Measurements from ENCODE around the gene RPL37. TPM values are rescaled to one million over a fixed set of nuclear protein-coding genes. Genes with fewer than 3 reads are reported as not detected.
"Not testable (repeated sequence)": the region's sequence is repeated elsewhere in the genome, so short reads cannot be mapped to it uniquely, and the experiment has no call there.

The RPL37 gene
- total RNA-seq, 1 donor from 2014 or later, result 2,223 TPM

DNA sequence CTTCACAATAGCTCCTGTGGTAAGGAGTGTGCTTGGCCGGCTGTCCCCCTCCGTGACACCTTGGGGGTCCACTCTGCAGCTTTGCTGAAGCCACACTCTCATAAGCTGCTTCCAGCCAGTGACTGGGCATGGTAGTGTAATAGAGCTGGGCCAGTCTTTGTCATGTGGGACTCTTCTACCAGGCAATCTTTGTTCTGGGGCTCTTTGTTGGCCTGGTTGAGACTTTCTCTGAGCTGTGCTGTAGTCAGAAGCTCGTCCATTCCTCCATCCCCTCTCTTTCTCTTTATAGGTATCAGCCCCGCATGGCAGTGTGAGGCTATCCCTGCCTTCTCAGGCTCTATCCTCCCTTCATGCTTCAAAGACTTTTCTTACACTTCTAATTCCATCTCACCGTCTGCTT lies 31.8 kb upstream of the RPL37 start:
- Mint-ChIP-seq H3K27me3 (peaks cover 6% of the 10 kb centered on the region), H3K4me1 (no peaks in the 10 kb centered on the region), H3K9me3 (peaks cover 11% of the 10 kb centered on the region), H3K4me3 (no peak overlapping the region), H3K36me3 (ENCODE audit: low read depth) (no peaks in the 10 kb centered on the region), H3K27ac (no peak overlapping the region)
- intact Hi-C loops (cut with micrococcal nuclease), result no loop called here
- TF ChIP-seq, protein P1, sequence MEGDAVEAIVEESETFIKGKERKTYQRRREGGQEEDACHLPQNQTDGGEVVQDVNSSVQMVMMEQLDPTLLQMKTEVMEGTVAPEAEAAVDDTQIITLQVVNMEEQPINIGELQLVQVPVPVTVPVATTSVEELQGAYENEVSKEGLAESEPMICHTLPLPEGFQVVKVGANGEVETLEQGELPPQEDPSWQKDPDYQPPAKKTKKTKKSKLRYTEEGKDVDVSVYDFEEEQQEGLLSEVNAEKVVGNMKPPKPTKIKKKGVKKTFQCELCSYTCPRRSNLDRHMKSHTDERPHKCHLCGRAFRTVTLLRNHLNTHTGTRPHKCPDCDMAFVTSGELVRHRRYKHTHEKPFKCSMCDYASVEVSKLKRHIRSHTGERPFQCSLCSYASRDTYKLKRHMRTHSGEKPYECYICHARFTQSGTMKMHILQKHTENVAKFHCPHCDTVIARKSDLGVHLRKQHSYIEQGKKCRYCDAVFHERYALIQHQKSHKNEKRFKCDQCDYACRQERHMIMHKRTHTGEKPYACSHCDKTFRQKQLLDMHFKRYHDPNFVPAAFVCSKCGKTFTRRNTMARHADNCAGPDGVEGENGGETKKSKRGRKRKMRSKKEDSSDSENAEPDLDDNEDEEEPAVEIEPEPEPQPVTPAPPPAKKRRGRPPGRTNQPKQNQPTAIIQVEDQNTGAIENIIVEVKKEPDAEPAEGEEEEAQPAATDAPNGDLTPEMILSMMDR (IDR thresholded peaks at IDR 0.05), result no peak
- ATAC-seq (ENCODE audit: low read depth) (no peak), DNase-seq (no peak)
- ChIA-PET POLR2A (no interaction called here), CTCF (no interaction called here)

DNA sequence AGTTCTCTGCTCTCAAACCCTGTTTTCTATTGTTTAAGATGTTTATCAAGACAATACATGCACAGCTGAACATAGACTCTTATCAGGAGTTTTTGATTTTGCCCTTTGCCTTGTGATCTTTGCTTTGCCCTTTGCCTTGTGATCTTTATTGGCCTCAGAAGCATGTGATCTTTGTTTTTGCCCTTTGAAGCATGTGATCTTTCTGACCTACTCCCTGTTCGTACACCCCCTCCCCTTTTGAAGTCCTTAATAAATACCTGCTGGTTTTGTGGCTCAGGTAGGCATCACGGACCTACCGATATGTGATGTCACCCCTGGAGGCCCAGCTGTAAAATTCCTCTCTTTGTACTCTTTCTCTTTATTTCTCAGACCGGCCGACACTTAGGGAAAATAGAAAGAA lies 30.0 kb upstream of the RPL37 start:
- H3K36me3 Mint-ChIP-seq (ENCODE audit: low read depth); H3K4me3 Mint-ChIP-seq; H3K27ac Mint-ChIP-seq; H3K27me3 Mint-ChIP-seq; intact Hi-C loops (cut with micrococcal nuclease); DNase-seq; H3K4me1 Mint-ChIP-seq; CTCF ChIA-PET; ATAC-seq (ENCODE audit: low read depth); POLR2A ChIA-PET: not testable (repeated sequence)
- peaks cover 11% of the 10 kb centered on the region for H3K9me3 Mint-ChIP-seq

DNA sequence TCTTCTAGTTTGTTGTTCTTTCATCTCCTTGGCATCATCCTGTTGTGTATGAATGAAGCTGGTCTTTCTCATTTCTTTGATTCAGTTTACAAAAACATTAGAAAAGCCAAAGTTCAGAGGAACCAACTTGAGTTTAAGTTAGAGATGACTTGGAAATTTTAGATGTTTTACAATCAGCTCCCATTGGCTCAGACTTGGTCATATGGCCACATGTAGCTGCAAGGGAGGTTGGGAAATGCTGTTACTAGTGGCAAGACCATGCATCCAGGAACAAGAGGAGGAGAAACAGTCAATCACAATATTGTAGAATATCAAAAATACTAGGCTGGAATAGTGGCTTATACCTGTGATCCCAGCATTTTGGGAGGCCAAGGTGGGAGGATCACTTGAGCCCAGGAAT lies 25.7 kb upstream of the RPL37 start:
- Mint-ChIP-seq H3K9me3 (peaks cover 11% of the 10 kb centered on the region), H3K27ac (no peak overlapping the region), H3K27me3 (no peaks in the 10 kb centered on the region), H3K36me3 (ENCODE audit: low read depth) (no peaks in the 10 kb centered on the region), H3K4me1 (no peaks in the 10 kb centered on the region), H3K4me3 (no peak overlapping the region)
- ChIA-PET CTCF (interaction anchor here (0.6 kb wide), 1 partner anchor 58 kb away, joined by 3 read pairs; no protein-coding TSS in a partner anchor), POLR2A (no interaction called here)
- no peak for DNase-seq
- TF ChIP-seq, protein P1 (IDR thresholded peaks at IDR 0.05), result no peak
- intact Hi-C loops (cut with micrococcal nuclease), result no loop called here
- no peak for ATAC-seq (ENCODE audit: low read depth)

DNA sequence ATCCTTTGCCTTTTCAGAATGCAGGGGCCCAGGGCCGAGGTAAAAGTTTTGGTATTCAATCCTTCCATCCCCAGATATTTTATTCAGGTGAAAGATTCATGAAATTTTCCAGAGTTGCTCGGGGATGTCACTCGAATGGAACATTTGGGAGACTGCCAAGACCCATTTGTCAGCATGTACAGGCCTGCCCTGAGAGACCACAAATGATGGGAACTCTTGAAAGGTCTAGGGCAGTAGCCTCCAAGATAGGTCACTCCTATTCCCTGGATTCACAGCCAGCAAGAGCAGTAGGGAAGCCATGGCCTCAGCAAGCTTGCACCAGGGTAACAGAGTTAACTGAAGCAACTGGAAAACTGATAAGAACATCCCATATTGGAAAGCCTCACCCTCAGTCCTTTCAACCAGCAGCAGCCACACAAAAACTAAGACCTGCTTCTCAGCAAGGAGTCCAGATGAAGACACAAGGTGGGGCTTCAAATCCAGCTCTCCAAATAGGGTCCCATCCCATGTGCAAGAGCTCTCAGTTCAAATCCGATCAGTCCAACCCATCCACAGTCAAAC lies 18.7 kb upstream of the RPL37 start:
- H3K9me3 Mint-ChIP-seq, result no peaks in the 10 kb centered on the region
- intact Hi-C loops (cut with micrococcal nuclease), result no loop called here

DNA sequence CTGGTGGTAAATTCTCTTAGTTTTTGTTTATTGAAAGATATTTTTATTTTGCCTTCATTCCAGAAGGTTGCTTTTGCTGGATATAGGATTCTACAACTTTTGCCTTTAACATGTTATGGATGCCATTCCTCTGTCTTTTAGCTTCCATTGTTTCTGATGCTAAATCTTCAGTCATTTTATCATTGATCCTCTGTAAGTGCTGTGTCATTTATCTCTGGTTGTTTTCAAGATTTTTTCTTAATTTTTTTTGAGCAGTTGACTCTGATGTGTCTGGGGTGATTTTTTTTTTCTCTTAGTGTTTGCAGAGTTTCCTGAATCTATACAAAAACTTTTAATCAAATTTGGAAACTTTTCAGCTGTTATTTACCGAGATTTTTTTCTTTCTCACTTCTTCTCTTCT lies 12.5 kb upstream of the RPL37 start:
- H3K9me3 Mint-ChIP-seq, result no peaks in the 10 kb centered on the region
- H3K27ac Mint-ChIP-seq, result no peak overlapping the region
- intact Hi-C loops (cut with micrococcal nuclease), result no loop called here
- H3K4me1 Mint-ChIP-seq, result peaks cover 9% of the 10 kb centered on the region
- ATAC-seq (ENCODE audit: low read depth) (no peak), DNase-seq (no peak)
- H3K4me3 Mint-ChIP-seq, result no peak overlapping the region
- no peaks in the 10 kb centered on the region for H3K36me3 Mint-ChIP-seq (ENCODE audit: low read depth)
- ChIA-PET POLR2A (no interaction called here), CTCF (interaction anchor here (0.6 kb wide), 1 partner anchor 30 kb away, joined by 3 read pairs; no protein-coding TSS in a partner anchor)
- TF ChIP-seq, protein P1 (IDR thresholded peaks at IDR 0.05), result no peak
- no peaks in the 10 kb centered on the region for H3K27me3 Mint-ChIP-seq

More for the DNA sequence above, 18.7 kb upstream of the RPL37 start:
- peaks cover 9% of the 10 kb centered on the region for H3K4me1 Mint-ChIP-seq
- H3K27ac Mint-ChIP-seq, result no peak overlapping the region
- ATAC-seq (ENCODE audit: low read depth), result no peak
- H3K27me3 Mint-ChIP-seq, result no peaks in the 10 kb centered on the region
- TF ChIP-seq, protein P1 (IDR thresholded peaks at IDR 0.05), result no peak
- H3K36me3 Mint-ChIP-seq (ENCODE audit: low read depth), result no peaks in the 10 kb centered on the region
- ChIA-PET CTCF (interaction anchor here (0.6 to 1.3 kb wide), 2 partner anchors 25 to 96 kb away, joined by 3 read pairs; no protein-coding TSS in a partner anchor), POLR2A (no interaction called here)
- no peak for DNase-seq
- H3K4me3 Mint-ChIP-seq, result no peak overlapping the region

DNA sequence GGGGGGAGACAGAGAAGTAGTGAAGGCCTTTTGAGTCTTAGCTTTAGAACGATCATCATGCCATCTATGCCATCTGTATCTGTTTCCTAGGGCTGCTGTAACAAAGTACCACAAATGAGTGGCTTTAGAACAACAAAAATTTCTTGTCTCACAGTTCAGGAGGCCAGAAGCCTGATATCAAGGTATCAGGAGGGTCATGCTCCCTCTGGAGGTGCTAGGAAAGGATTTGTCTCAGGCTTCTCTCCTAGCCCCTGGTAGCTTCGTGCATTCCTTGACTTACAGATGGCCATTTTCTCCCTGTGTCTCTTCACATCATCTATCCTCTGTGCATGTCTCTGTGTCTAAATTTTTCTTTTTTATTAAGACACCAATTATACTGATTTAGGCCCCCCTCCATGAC lies 11.3 kb upstream of the RPL37 start:
- no peak for DNase-seq
- H3K27ac Mint-ChIP-seq, result no peak overlapping the region
- H3K4me1 Mint-ChIP-seq, result peaks cover 15% of the 10 kb centered on the region
- TF ChIP-seq, protein P1 (IDR thresholded peaks at IDR 0.05), result no peak
- intact Hi-C loops (cut with micrococcal nuclease), result no loop called here
- H3K9me3 Mint-ChIP-seq, result no peaks in the 10 kb centered on the region
- no peak overlapping the region for H3K4me3 Mint-ChIP-seq
- no peaks in the 10 kb centered on the region for H3K27me3 Mint-ChIP-seq
- CTCF ChIA-PET, result no interaction called here
- no peak for ATAC-seq (ENCODE audit: low read depth)
- no peaks in the 10 kb centered on the region for H3K36me3 Mint-ChIP-seq (ENCODE audit: low read depth)
- POLR2A ChIA-PET, result no interaction called here
